Activated CD8-positive, alpha-beta memory T cell treated with anti-CD3 and anti-CD28 coated beads, Interleukin-2, amount 10 ng/mL, durations not matched to agents 7 days and 5 days (primary cell): ENCODE measurements around the gene CDH4. TPM values are rescaled to one million over a fixed set of nuclear protein-coding genes. Genes with fewer than 3 reads are reported as not detected.

Experiments used
- ATAC-seq: fragments of 150-1000 bp; cut with Tn5 transposase; one replicate; pipeline ENCODE4 v1.10.0; 2021; ENCODE audit warnings: moderate library complexity
- CTCF ChIA-PET: fragments of 350-600 bp; sonication (Branson Sonifier 250); formaldehyde crosslinking; loops from one replicate; lab custom pipeline; 2021; ENCODE audit warnings: antibody characterized with exemption; lab: Charles Lee
- DNase-seq: peaks from one replicate; pipeline ENCODE4 v3.0.0-alpha.2; 2020
- H3K27ac Mint-ChIP-seq: one replicate; pipeline ENCODE4 v1.8.0; 2021; ENCODE audit warnings: mild to moderate bottlenecking, mixed read lengths
- H3K27me3 Mint-ChIP-seq: one replicate; pipeline ENCODE4 v1.8.0; 2021; ENCODE audit warnings: mixed read lengths
- H3K36me3 Mint-ChIP-seq: one replicate; pipeline ENCODE4 v1.8.0; 2021; ENCODE audit warnings: mild to moderate bottlenecking, mixed read lengths
- H3K4me1 Mint-ChIP-seq: one replicate; pipeline ENCODE4 v1.8.0; 2021; ENCODE audit warnings: mixed read lengths
- H3K4me3 Mint-ChIP-seq: one replicate; pipeline ENCODE4 v1.8.0; 2021; ENCODE audit warnings: mild to moderate bottlenecking, moderate library complexity, mixed read lengths
- H3K9me3 Mint-ChIP-seq: one replicate; pipeline ENCODE4 v1.8.0; 2022; ENCODE audit warnings: low read depth, mixed read lengths
- total RNA-seq, 2 experiments: library from RNA; stranded (reverse); gene quantifications; one replicate each; pipeline ENCODE4 v1.2.3, GENCODE V29; 2021

The CDH4 gene
- total RNA-seq, 2 experiments from 2014 or later, result 0.02 TPM; not detected in 1

DNA sequence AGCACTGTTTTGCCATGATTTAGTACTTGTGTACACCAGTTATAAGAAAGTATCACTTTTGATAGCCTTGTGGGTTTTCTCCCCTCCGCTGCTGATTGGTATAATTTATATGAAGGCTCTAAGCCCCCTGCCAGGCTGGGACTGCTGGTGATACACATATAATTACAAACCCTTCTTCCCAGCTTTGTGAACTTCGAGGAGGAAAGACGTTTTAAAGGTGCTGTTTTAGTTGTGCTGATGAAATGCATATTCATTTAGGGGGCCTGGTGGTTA, 567.4 kb downstream of the CDH4 start:
- peaks cover 3% of the 10 kb centered on the region for H3K9me3 Mint-ChIP-seq
- H3K4me3 Mint-ChIP-seq, result no peak overlapping the region
- no peaks in the 10 kb centered on the region for H3K36me3 Mint-ChIP-seq
- DNase-seq (no peak), ATAC-seq (no peak)
- CTCF ChIA-PET, result no interaction called here
- no peaks in the 10 kb centered on the region for H3K4me1 Mint-ChIP-seq
- H3K27ac Mint-ChIP-seq, result no peak overlapping the region
- no peaks in the 10 kb centered on the region for H3K27me3 Mint-ChIP-seq

GRCh38 chr20:61819921-61820825, 568.1 kb downstream of the CDH4 start:
- DNase-seq, result no peak
- CTCF ChIA-PET, result no interaction called here
- H3K27ac Mint-ChIP-seq, result no peak overlapping the region
- no peak overlapping the region for H3K4me3 Mint-ChIP-seq
- H3K4me1 Mint-ChIP-seq, result no peaks in the 10 kb centered on the region
- H3K36me3 Mint-ChIP-seq, result no peaks in the 10 kb centered on the region
- no peaks in the 10 kb centered on the region for H3K27me3 Mint-ChIP-seq
- ATAC-seq, result no peak
- H3K9me3 Mint-ChIP-seq, result peaks cover 3% of the 10 kb centered on the region

GRCh38 chr20:61821735-61822134, 569.7 kb downstream of the CDH4 start:
- Mint-ChIP-seq H3K4me3 (no peak overlapping the region), H3K4me1 (no peaks in the 10 kb centered on the region), H3K36me3 (no peaks in the 10 kb centered on the region), H3K9me3 (peaks cover 3% of the 10 kb centered on the region), H3K27me3 (no peaks in the 10 kb centered on the region), H3K27ac (no peak overlapping the region)
- CTCF ChIA-PET, result no interaction called here
- no peak for ATAC-seq
- DNase-seq, result no peak

GRCh38 chr20:61822396-61822795, 570.3 kb downstream of the CDH4 start:
- CTCF ChIA-PET, result no interaction called here
- Mint-ChIP-seq H3K27ac (no peak overlapping the region), H3K4me1 (no peaks in the 10 kb centered on the region), H3K9me3 (peaks cover 3% of the 10 kb centered on the region), H3K36me3 (no peaks in the 10 kb centered on the region), H3K4me3 (no peak overlapping the region), H3K27me3 (no peaks in the 10 kb centered on the region)
- ATAC-seq (no peak), DNase-seq (no peak)

DNA sequence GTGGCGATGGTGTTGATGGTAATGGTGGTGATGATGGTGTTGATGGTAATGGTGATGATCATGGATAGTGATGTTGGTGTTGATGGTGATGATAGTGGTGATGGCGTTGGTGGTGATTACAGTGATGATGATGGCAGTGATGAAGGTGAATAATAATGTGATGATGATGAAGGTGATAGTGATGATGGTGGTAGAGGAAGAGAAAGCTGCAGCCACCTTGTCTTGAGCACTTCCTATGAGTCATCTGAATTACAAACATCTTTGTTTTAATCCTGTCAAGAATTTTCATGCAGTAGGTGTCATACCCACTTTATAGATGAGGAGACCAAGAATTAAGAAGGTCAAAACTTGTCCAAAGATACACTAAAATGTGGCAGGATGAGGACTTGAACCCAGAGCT, 571.2 kb downstream of the CDH4 start:
- H3K4me3 Mint-ChIP-seq, result no peak overlapping the region
- DNase-seq (no peak), ATAC-seq (no peak)
- H3K4me1 Mint-ChIP-seq, result no peaks in the 10 kb centered on the region
- H3K9me3 Mint-ChIP-seq, result peaks cover 3% of the 10 kb centered on the region
- H3K27me3 Mint-ChIP-seq, result no peaks in the 10 kb centered on the region
- H3K27ac Mint-ChIP-seq, result no peak overlapping the region
- CTCF ChIA-PET, result no interaction called here
- no peaks in the 10 kb centered on the region for H3K36me3 Mint-ChIP-seq

- ATAC-seq (no peak), DNase-seq (no peak)
- Mint-ChIP-seq H3K36me3 (no peaks in the 10 kb centered on the region), H3K27ac (no peak overlapping the region), H3K4me1 (no peaks in the 10 kb centered on the region), H3K27me3 (no peaks in the 10 kb centered on the region), H3K9me3 (no peaks in the 10 kb centered on the region), H3K4me3 (no peak overlapping the region)
- CTCF ChIA-PET, result no interaction called here
These were observed 576.8 kb downstream of the CDH4 start for GRCh38 chr20:61828891-61829290.

DNA sequence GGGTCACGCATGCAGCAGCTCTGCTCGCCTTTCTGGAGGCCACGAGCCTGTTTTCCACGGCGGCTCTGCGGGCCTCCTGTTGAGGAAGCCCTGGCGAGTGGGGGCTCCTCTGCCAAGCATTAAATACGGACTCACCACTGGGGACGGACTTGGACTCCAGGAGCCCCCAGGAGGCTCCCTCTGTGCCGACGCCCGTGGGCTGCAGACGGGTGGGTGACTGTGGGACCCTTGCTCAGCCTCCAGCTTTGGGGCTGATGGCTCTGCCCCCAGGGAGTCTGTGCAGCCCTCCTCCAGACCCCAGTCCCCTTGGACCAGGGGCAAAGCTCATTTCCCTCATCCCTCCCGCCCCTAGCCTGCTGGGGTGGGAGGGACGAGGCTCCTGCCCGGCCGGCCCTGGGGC, 577.5 kb downstream of the CDH4 start:
- no peaks in the 10 kb centered on the region for H3K36me3 Mint-ChIP-seq
- no peaks in the 10 kb centered on the region for H3K27me3 Mint-ChIP-seq
- CTCF ChIA-PET, result no interaction called here

GRCh38 chr20:61830241-61830930, 578.3 kb downstream of the CDH4 start:
- DNase-seq (no peak), ATAC-seq (no peak)
- CTCF ChIA-PET, result no interaction called here
- Mint-ChIP-seq H3K9me3 (no peaks in the 10 kb centered on the region), H3K27ac (no peak overlapping the region), H3K4me3 (no peak overlapping the region), H3K36me3 (no peaks in the 10 kb centered on the region), H3K27me3 (no peaks in the 10 kb centered on the region), H3K4me1 (no peaks in the 10 kb centered on the region)

More for the DNA sequence above, 577.5 kb downstream of the CDH4 start:
- ATAC-seq (no peak), DNase-seq (no peak)
- Mint-ChIP-seq H3K27ac (no peak overlapping the region), H3K4me3 (no peak overlapping the region), H3K9me3 (no peaks in the 10 kb centered on the region), H3K4me1 (no peaks in the 10 kb centered on the region)

DNA sequence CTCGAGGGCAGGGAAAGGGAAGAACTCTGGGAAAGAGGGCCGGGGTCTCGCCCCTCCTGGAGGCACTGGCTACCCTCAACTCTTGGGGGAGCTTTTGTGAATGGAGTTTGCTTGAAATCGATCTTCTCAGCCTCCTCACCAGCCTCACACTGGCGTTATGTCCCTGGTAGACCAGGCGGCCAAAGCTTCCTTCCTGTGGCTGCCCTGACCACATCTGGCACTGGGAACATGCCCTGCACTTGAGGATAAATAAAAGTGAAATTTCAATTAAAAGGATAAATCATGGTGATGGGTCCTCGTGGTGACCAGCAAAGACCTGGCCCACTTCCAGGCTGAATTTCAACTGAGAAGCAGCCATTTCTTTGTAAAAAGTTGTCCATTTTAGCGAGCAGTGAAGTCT, 578.9 kb downstream of the CDH4 start:
- H3K4me1 Mint-ChIP-seq, result no peaks in the 10 kb centered on the region
- no peaks in the 10 kb centered on the region for H3K27me3 Mint-ChIP-seq
- ATAC-seq (no peak), DNase-seq (no peak)
- no peaks in the 10 kb centered on the region for H3K9me3 Mint-ChIP-seq
- H3K36me3 Mint-ChIP-seq, result no peaks in the 10 kb centered on the region
- CTCF ChIA-PET, result no interaction called here
- no peak overlapping the region for H3K27ac Mint-ChIP-seq
- no peak overlapping the region for H3K4me3 Mint-ChIP-seq

- CTCF ChIA-PET, result no interaction called here
- no peaks in the 10 kb centered on the region for H3K9me3 Mint-ChIP-seq
- no peak overlapping the region for H3K4me3 Mint-ChIP-seq
- H3K4me1 Mint-ChIP-seq, result no peaks in the 10 kb centered on the region
- ATAC-seq (no peak), DNase-seq (no peak)
- H3K27ac Mint-ChIP-seq, result no peak overlapping the region
- H3K36me3 Mint-ChIP-seq, result no peaks in the 10 kb centered on the region
- no peaks in the 10 kb centered on the region for H3K27me3 Mint-ChIP-seq
These were observed 580.1 kb downstream of the CDH4 start for GRCh38 chr20:61832181-61832580.

- Mint-ChIP-seq H3K27me3 (no peaks in the 10 kb centered on the region), H3K4me3 (no peak overlapping the region), H3K9me3 (no peaks in the 10 kb centered on the region), H3K36me3 (no peaks in the 10 kb centered on the region), H3K4me1 (no peaks in the 10 kb centered on the region), H3K27ac (no peak overlapping the region)
- ATAC-seq (no peak), DNase-seq (no peak)
- CTCF ChIA-PET, result no interaction called here
These were observed 581.9 kb downstream of the CDH4 start for GRCh38 chr20:61833807-61834610.

- CTCF ChIA-PET, result no interaction called here
- Mint-ChIP-seq H3K4me1 (no peaks in the 10 kb centered on the region), H3K4me3 (no peak overlapping the region)
These were observed 583.2 kb downstream of the CDH4 start for GRCh38 chr20:61835301-61835700.

DNA sequence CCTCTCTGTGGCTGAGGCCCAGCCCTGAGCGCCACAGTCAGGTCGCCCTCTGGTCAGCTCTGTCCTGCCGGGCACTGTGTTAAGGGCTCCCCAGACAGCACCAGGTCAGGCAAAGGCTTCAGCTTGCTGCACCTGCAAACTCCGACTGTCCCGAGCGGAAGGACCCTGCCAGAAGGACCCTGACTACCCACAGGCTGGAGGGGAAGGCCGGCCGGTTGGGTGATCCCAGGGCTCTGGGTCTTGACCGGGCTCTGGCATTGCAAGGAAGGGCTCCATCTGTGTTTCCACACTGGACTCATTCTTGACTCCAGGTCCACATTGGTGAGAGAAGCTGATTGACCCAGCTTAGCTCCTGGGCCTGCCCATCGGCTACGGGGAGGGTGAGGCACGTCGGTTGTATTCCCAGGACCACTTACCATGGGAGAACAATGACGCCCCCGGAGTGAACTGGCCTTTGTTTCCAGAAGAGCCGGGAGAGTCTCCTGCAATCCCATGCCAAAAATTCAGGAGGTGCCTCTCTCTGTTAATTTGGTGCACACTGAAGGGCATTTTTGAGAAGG, 583.8 kb downstream of the CDH4 start:
- CTCF ChIA-PET, result no interaction called here
- Mint-ChIP-seq H3K36me3 (no peaks in the 10 kb centered on the region), H3K9me3 (no peaks in the 10 kb centered on the region), H3K4me3 (no peak overlapping the region), H3K27ac (no peak overlapping the region), H3K4me1 (no peaks in the 10 kb centered on the region), H3K27me3 (no peaks in the 10 kb centered on the region)
- DNase-seq (no peak), ATAC-seq (no peak)

More at GRCh38 chr20:61835301-61835700, 583.2 kb downstream of the CDH4 start:
- Mint-ChIP-seq H3K36me3 (no peaks in the 10 kb centered on the region), H3K27ac (no peak overlapping the region), H3K27me3 (no peaks in the 10 kb centered on the region), H3K9me3 (no peaks in the 10 kb centered on the region)
- ATAC-seq (no peak), DNase-seq (no peak)
